HG03103 (cell line): ENCODE results near the gene ITGA11.
A peak's percentile ranks its signal among the peaks of the same experiment; 100 is the strongest.

ENCODE experiments used
- ATAC-seq: cut with Tn5 transposase; IDR thresholded peaks from one replicate; pipeline ENCODE4 v1.9.1; 2021; ENCODE audit warnings: low read depth; ENCODE audit not compliant: unreplicated experiment

Gene ITGA11

GRCh38 chr15:68279779-68280753, 151.9 kb downstream of the ITGA11 start:
- ATAC-seq: no peak

DNA sequence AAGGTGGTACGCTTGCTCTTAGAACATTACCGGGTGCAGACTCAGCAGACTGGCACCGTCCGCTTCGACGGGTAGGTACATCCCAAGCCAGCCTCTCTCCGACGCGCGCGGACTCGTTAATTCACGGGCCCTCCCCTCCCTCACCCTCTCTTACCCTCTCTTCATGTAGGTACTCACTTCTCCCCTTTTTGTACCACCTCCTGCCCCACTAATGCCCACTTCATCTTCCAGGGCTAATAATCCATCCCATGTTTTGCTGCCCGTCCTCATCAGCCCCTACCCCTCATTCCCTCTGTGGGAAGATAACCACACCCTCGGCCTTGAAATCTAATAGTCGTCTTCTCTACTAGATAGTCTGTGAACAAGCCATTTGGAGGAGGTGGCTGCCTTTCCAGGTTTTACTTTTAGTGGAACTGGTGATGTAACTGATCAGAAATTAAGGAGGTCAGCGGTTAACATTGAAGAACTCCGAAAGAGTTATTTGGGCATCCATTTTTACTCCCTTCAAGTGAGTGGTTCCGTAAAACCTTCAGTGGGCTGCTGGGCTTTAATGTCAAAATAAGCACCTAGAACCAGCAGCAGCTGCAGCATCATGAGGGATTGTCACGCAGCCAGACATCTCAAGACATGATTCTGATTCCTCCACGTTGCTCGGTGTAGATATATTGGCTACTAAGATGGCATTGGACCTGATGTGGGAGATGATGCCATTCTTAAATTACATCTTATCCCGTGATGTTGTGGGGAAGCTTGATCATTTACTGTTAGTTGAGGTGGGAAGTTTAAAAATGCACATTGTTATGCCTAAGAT, 153.2 kb downstream of the ITGA11 start:
- no peak for ATAC-seq

- no peak for ATAC-seq
These were observed 153.7 kb downstream of the ITGA11 start for GRCh38 chr15:68278345-68278594.

DNA sequence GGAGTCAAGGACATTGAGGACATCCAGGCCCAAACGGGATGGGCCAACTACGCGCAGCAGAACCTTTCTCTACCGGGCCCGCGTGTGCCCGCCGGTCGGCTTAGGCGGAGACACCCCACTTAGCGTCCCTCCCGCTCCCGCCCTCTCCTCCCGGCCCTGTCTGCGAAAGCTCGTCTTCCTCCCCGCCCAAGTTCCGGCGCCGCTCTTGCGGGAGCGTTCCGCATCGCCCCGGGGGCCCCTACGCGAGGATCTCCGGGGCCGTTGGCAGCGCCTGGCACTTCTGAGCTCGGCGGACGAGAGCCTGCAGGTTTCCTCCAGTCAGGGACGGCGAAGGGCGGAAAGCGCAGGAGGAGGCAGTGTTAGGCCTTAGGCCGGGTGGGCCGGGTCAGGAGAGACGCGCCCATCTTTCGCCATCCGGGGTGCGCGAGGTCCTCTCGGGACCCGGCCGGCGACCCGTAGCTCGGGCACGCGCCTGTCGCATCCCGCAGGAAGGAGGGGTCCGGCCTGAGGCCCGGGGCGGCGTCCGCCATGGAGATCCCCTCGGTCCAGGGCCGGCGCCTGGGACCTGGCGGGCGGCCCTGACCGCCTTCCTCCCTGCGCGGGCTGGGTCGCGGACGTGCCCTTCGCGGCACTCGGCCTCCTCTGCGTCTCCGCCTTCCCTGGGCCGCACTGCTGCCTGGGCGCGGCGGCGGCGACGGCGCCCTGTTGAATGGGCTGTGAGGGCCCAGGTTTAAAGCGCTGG, 154.2 kb downstream of the ITGA11 start, which contains the start of gene FEM1B:
TSS of gene FEM1B (plus strand) at position 143 of the 742 bp plus-strand sequence. CDS start 673 bp downstream, outside the sequence.
- ATAC-seq: peak; percentile 69

DNA sequence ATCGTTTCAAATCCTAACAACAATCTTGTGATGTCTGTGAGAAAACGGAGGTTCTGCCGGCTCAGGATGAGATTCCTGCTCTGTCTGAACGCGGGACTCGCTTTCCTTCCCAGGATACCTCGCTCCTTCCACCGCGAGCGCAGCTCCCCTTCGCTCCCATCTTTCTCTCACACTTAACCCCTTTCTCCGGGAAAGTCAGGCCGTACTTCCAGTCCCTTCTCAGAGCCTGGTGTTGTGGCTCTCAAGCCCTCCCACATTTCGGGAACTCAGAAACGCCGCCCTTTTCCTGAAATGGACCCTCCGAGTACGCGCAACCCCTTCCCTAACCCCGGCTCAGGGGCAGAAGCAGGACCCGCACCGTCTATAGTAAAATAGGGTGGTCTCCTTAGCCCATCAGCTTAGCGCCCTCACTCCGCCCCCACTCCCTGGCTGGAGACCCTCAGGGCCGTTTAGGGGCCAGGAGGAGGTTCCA, 154.8 kb downstream of the ITGA11 start:
- ATAC-seq: no peak

DNA sequence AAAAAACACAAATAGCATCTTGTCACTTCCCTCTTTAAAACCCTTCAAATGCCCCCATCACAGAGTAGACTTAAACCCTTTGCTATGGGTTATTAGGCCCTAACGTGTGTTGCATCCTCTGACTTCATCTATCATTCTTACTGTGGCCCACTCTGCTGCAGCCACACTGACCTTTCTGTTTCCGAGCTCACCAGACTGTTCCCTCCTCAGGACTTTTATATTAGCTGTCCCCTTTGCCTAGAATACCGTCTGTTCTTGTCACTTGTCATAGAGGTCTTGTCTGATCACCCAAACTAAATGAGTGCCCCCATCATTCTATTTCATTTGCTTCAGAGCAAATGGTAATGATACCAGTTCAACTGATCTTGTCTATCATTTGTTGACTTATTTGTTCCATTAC, 155.3 kb downstream of the ITGA11 start:
- no peak for ATAC-seq

- no peak for ATAC-seq
These were observed 156.7 kb downstream of the ITGA11 start for GRCh38 chr15:68275165-68275746.

GRCh38 chr15:68274201-68274848, 157.6 kb downstream of the ITGA11 start:
- ATAC-seq: no peak

DNA sequence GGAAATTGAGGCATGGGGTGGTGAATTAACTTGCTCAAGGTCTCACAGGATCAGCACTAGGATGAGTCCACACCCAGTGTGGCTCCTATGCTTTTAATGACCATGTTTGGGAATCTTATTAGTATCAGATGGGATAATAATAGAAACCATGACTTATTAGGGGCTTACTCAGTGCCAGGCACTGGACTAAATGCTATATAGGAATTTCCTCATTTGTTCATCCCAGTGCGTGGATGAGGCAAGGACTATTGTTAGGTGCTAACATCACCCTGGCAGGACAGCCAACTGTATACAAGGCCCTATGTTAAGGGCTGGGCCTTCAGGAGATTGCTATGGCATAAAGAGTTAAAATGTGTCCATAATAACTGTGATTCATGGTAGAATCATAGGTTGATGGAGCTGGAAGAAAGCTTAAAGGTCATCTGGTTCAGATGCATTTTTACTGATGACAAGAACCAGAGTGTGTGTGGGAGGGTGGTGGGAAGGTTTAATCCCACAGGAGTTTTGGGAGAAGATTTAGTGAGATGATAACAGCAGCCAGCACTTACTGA, 159.2 kb downstream of the ITGA11 start:
- no peak for ATAC-seq

GRCh38 chr15:68271854-68272471, 160.0 kb downstream of the ITGA11 start:
- ATAC-seq: no peak

DNA sequence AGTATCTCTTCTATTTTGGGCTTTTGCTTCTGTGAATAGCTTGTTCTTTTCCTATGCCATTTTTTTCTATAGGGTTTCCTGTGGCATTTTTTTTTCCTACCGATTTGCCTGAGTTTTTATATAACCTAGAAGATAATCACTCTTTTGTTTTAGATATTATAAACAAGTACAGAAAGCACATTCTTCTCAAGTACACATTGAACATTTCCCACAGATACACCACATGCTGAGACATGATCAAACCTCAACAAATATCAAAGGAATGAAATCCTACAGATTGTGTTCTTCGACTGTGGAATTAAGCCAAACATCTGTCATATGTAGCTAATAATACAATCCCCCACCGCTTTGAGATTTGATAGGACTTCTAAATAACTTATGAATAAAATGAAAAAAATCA, 163.6 kb downstream of the ITGA11 start:
- no peak for ATAC-seq

DNA sequence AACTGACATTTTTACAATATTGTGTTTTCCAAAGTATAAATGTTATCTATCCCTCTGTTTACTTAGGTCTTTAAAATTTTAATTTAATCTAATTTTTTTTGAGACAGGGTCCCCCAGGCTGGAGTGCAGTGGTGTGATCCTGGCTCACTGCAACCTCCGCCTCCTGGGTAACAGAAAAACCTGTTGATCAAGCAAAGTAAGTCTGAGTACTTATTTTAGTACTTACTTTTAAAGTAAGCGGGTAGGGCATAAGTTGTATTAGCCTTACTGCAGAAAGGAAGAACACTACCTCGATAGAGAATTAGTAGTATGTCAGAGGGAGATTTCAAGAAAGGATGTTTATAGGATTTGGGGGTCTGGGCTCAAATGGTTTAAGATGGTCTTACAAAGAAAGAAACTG, 166.3 kb downstream of the ITGA11 start:
- no peak for ATAC-seq

- no peak for ATAC-seq
These were observed 166.9 kb downstream of the ITGA11 start for GRCh38 chr15:68265081-68265480.

DNA sequence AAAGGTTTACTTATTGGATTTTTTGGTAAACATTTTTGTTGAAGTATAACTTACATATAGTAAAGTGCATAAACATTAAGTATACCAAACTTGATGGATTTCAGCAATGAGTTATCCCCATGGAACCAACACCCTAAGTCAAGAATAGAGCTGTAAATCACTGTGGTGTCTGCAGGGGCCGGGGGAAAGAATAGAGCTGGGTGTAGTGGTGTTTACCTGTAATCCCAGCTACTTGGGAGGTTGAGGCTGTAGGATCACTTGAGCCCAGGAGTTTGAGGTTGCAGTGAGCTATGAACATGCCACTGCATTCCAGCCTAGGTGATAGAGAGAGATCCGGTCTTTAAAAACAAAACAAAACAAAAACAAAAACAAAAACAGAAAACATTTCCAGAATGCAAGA, 167.7 kb downstream of the ITGA11 start:
- no peak for ATAC-seq

GRCh38 chr15:68262514-68263356, 169.2 kb downstream of the ITGA11 start:
- no peak for ATAC-seq

DNA sequence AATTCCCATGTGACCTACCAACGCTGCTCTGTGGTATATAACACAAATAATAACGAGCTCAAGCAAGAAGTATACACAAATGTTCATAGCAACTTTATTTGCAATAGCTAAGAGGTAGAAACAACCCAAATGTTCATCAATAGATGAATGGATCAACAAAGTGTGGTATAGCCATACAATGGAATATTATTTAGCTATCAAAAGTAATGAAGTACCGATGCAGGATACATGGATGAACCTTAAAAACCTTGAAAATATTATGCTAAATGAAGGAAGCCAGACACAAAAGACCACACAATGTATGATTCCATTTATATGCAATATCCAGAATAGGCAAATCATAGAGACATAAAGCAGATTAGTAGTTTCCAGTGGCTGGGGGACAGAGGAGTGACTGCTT, 170.0 kb downstream of the ITGA11 start:
- ATAC-seq: no peak

DNA sequence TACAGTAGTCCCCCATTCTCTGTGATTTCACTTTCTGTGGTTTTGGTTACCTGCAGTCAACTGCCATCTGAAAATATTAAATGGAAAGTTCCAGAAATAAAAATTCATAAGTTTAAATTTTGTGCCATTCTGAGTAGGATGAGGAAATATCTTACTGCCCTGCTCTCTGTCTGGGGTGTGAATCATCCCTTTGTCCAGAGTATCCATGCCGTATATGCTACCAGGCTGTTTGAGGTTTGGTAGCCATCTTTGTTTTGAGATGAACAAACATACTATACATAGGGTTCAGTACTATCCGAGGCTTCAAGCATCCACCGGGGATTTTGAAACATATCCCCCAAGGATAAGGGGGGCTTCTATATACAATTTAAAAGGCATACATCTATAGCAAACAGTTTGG, 170.7 kb downstream of the ITGA11 start:
- ATAC-seq: no peak

GRCh38 chr15:68259883-68260282, 172.1 kb downstream of the ITGA11 start:
- no peak for ATAC-seq
